Measurements from ENCODE around the gene TNFAIP8.

- TF ChIP-seq GATA3 (IDR thresholded peaks at IDR 0.05; ENCODE audit: low read depth, low read length) (no peak), GATA2 (IDR thresholded peaks at IDR 0.05; ENCODE audit: low read depth, low read length) (no peak)
These were observed 48.2 kb downstream of the TNFAIP8 start for GRCh38 chr5:119404033-119404432.
